ENCODE measurements around the gene GPAT3.

- TF ChIP-seq CTCF (conservative IDR thresholded peaks at IDR 0.05) (no peak), ZFX (IDR thresholded peaks at IDR 0.05) (no peak)
These were observed 63.3 kb downstream of the GPAT3 start for GRCh38 chr4:83599183-83599582.

All from C4-2B (cell line).